SKM-1 (cell line): ENCODE measurements around the gene PI16.

Experiments used
- DNase-seq: peaks from one replicate; lab custom pipeline; 2025; ENCODE audit not compliant: unreplicated experiment; lab: John Stamatoyannopoulos, UW

The PI16 gene

DNA sequence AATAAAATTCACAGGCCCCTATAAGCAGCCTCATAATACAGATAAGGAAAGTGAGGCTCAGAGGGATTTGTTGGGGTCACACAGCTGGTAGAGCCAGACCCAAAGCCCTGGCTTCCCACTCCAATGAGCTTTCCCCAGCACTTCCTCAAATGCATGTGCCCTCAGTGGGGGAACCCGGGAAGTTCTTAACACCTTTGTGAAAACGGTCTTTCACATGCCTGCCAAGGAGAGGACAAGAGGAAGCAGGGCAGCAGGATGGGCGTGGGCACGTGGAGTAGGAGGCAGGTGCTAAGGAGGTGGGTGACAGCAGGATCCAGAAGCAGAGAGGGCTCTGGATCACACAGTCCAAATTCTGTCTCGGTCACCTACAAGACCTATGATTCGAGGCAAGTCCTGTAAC lies 598 bp downstream of the PI16 start:
- DNase-seq, result no peak

DNA sequence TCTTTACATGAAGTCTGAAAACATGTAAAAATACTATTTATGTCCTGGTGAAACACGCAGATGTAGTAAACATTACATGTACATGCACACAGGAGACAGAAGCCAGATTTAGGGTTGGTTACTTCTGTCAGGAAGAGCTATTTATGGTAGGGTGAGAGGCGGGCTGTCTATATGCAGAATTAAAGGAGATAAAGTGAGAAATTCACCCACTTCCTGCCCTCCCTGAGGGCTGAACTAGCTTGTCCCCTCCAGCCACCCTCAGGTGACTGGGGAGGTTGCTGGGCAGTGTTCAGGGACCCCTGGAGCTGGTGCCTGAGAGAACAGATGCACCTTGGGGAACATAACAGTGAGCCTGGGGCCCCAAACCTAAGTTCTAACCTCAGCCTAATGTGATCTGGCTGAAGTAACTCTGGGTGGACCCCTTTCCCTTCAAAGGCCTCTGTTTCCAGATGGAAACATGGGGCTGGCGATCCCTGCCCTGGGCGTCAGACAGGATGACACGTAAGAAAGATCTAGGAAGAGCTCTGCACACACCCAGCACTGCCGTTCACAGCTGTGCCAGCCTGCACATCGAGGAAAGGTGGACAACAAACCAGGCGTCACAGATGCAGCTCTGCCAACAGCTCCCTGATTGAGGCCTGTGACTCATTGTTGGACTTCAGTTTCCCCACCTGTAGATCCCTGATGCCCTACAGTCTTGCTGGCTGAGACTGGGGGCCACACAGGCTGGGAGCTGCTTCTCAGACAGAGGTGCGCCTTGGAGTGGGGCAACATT lies 1.3 kb downstream of the PI16 start:
- DNase-seq, result no peak

DNA sequence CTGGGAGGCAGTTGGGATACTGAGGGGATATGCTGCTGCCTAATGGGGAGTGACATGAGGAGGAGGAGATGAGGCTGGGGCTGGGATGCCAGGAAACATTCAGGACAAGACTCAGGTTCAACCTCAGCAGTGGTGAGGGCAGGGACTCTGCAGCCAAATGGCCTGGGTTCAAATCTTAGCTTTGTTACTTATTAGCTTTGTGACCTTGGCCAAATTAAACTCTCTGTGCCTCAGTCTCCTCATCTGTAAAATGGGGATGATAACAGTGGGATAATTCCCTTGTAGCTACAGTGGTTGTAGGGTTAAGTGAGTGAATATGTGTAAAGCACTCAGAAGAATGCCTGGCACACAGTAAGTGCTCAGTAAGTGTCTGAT lies 1.9 kb downstream of the PI16 start:
- no peak for DNase-seq

DNA sequence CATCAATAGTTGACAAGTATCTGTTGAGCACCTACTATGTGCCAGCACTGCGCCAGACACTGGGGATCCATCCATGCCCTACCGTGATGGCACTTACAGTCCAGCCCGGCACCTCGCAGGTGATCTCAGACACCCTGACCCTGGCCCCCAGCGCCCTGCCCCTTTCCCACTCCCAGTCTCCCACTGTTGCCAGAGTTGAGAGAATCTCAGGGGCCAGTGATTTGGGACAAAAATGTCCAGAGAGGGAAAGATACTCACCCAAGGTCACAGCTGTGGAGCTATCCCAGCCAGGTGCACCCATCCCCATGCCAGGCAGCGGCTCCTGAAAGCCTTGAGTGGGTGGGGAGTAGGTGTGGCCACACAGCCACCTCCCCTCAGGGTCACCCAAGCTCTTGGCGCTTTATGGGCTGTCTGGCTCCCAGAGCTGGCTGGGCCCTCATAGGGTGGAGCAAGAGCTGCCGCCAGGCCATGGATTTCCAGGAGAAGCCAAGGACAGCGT lies 3.3 kb downstream of the PI16 start:
- DNase-seq, result no peak

DNA sequence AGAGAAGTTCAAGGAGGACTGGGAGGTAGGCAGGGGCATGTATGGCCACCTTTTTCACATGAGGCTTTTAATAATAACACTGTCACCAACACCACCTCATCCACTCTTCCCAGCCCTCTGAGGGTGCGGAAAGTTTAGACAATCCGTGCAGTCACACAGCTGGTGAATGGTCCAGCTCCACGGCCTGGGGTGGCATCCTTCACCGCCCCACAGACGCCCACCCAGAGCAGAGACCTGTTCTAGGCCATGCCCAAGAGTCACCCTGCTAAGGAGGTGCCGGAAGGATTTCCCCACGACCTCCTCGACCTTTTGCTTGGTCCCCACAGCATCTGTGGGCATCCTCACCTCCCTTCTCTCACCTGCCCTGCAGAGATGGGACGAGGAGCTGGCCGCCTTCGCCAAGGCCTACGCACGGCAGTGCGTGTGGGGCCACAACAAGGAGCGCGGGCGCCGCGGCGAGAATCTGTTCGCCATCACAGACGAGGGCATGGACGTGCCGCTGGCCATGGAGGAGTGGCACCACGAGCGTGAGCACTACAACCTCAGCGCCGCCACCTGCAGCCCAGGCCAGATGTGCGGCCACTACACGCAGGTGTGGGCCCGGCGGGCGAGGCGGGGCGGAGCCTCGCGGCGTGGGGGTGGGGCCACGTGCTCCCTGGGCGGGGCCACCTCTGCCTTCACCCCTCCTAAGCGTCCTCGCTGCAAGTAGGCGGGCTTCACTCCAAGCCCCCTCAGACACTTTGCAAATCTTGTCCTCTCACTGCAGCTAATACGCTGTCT lies 4.4 kb downstream of the PI16 start:
- no peak for DNase-seq

DNA sequence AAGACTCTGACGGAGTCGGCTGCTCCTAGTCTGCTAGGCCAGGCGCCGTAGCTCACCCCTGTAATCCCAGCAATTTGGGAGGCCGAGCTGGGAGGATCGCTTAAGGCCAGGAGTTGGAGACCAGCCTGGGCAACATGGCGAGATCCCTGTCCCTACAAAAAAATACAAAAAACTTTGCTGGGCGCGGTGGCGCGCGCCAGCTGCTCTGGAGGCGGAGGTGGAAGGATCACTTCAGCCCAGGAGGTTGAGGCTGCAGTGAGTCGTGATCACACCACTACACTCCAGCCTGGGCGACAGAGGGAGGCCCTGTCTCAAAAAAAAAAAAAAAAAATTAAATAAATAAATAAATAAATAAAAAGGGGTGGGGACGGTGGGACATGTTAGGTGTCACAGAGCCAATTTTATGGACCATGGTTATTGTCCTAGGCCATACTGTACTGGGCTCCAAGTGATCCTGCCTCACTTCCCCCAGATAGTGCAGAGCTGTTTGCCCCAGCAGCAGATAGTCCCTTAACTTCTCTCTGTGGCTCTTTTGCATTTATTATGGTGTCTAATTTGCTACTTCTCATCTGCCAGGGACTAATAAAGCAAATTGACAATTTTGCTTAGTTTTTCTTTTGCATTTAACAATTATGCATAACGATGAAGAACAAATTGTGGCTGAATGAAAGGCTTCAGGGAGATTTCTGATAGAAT lies 5.2 kb downstream of the PI16 start:
- DNase-seq, result no peak

DNA sequence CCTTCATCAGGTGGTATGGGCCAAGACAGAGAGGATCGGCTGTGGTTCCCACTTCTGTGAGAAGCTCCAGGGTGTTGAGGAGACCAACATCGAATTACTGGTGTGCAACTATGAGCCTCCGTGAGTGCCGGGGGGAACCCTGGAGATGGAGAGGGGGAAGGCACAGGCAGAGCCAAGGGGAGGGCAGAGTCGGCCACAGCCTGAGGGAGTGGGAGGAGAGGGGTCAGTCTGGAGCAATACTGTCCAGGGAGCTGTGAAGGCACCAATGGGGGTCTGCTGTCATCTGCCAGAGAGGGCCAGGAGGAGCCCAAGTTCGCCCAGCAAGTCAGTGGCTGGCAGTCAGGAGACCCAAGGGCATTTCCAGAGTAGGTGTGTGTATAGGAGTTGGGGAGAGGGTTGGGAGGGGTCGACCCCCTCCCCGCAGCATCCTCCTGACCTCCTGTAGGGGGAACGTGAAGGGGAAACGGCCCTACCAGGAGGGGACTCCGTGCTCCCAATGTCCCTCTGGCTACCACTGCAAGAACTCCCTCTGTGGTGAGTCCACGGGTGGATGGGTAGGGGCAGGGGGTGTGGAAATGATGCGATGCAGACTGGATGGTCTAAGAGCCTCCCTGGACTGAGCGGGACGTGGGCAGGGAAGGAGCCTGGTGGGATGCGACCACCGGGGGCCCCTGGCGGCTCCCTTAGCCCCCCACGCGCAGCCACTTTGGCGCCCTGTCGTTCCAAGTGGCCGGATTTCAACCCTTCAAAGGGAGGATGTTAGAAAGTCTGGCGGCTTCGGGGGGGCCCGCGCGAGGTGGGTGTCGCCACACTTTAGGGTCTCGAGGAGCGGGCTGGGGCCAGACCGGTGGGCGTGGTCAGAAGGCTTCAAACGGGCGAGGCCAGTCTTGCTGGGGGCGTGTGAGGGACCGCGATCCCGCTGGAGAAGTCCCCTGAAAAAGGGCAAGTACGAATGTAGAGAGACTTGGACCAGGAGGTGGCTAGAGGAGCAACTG lies 7.2 kb downstream of the PI16 start:
- no peak for DNase-seq

DNA sequence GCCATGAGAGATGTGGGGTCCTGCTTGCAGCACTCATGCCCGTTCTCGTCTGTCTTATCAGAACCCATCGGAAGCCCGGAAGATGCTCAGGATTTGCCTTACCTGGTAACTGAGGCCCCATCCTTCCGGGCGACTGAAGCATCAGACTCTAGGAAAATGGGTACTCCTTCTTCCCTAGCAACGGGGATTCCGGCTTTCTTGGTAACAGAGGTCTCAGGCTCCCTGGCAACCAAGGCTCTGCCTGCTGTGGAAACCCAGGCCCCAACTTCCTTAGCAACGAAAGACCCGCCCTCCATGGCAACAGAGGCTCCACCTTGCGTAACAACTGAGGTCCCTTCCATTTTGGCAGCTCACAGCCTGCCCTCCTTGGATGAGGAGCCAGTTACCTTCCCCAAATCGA lies 8.3 kb downstream of the PI16 start:
- DNase-seq, result peak; percentile 97

DNA sequence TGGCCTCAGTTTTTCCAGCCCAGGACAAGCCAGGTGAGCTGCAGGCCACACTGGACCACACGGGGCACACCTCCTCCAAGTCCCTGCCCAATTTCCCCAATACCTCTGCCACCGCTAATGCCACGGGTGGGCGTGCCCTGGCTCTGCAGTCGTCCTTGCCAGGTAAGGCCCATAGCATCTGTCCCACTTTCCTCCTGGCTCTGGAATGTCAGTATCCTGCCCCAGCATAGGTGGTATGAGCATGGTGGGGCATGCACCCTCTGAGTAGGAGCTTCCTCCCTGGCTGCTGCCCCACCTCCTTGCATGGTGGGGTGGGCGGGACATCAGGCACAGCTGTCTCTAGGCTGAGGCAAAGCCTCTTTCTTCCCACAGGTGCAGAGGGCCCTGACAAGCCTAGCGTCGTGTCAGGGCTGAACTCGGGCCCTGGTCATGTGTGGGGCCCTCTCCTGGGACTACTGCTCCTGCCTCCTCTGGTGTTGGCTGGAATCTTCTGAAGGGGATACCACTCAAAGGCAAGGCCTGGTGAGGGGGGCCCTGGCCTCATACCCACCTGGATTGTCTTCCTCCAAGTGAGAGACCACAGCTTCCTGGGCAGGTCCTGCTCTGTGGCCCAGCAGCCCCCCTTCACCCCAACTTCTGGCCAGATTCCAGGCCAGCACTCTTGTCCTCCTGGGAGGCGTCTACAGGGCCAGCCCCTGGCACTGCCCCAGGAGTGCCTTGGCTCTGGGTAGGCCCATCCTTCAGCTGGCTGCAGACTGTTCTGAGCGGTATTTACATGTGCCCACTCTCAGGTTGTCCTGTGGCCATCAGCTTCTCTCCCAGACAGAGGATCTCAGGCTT lies 9.1 kb downstream of the PI16 start:
- no peak for DNase-seq

DNA sequence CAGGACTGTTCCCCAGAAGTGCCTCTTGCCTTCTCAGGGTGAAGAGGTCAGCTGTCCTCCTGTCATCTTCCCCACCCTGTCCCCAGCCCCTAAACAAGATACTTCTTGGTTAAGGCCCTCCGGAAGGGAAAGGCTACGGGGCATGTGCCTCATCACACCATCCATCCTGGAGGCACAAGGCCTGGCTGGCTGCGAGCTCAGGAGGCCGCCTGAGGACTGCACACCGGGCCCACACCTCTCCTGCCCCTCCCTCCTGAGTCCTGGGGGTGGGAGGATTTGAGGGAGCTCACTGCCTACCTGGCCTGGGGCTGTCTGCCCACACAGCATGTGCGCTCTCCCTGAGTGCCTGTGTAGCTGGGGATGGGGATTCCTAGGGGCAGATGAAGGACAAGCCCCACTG lies 9.8 kb downstream of the PI16 start:
- DNase-seq, result no peak

DNA sequence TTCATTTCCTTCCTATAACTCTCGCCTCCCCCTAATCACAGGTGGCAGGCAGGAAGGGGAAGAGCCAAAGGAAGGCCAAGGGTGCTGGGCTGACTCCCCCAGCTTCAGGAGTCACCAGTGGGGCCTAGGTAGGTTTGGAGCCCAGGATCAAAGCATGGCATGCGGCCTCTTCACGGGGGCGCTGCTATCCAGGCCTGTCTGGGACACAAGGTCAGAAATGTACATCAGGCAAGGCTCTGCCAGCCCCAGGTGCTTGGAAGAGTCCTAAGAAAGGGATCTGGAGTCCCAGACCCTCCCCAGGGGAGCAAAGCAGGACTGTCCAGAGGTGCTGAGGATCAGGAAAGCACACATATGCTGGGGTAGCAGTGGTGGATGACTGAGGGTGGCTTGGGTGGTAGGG lies 10.4 kb downstream of the PI16 start:
- no peak for DNase-seq

DNA sequence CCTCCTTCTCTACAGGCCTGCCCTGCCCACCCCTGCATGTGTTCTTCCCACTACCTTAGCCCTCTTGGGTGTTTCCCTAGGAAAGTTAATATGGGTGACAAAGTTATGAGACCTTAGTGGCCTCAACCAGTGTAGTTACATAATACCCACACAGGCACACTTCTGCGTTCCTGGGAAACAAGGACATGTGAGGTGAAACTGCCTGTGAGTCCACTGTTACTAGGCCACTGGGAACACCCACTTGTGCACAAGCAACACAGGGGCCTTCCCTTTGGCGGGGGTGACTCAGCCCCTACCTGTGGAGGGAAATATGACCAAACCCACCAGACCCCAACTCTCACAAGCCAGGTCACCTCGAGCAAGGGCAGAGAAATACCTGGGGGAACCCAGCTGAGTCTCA lies 12.8 kb downstream of the PI16 start:
- DNase-seq, result no peak

DNA sequence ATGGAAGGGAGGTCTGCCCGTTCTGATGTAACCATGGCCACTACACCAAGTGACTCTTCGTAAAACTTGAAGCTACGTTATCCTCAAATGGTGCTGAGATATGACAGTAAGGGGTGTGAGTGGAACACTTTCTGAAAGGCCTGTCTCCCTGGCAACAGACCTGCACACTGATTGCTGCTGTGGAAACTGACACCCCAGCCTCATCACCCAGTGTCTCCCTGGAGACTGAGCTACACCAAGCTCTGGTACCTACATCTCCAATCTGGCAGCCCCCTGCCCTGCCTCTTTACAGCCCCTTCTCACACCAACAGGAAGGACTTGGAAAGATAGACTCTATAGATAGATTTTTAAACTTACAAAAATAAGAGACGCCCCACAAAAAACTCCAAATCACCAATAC lies 13.2 kb downstream of the PI16 start:
- no peak for DNase-seq

DNA sequence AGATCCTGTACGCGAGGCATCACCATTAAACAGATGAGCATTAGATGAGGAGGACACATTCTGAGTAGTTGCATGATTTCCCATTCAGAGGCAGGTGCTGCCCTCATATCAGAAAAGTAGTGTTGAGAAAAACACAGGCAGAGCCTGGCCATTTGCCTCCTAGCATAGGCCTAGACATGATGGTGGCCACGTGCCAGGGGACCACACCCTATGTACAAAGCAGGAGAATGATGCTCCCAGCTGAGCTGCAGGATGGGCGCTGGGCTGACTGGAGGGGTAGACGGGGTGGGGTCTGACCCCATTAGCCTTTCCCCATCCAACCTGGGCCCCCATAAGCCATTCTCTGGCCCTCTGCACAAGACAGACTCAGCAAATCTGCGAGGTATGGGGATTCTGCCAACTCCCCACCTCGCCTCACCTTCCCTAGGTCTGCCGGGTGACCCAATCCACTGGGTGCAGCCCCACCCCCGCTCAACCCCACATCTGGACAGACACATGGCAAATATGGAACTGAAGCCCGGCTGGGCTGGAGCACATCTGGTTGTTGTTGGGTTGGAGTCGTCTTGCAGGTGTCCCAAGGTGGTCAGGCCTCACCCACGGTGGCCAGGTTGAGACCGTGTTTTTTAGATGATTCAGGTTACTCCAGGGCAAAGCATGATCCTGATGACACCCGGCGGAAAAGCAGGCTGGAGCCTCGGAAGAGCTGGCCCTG lies 13.9 kb downstream of the PI16 start:
- DNase-seq, result no peak

DNA sequence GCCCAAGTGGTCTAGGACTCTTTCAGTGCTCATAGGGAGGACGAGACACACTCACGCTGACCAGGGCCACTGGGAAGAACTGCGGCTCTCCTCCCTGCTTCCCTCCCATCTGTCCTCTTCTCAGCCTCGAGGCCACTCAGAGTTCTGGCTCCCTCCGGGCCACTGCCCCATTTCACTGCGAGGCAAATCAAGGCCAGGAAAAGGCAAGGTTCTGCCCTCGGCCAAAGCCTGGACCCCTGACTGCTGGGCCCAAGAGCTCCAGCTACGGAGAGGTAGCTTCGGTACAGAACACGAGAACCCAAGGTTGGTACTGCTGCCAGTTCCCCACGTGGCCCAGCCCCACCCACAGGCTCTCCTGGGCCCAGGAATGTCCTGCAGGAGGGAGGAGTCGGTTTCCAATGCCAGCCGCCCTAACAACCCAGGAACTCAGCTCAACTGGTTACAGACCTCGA lies 14.7 kb downstream of the PI16 start:
- DNase-seq, result no peak

DNA sequence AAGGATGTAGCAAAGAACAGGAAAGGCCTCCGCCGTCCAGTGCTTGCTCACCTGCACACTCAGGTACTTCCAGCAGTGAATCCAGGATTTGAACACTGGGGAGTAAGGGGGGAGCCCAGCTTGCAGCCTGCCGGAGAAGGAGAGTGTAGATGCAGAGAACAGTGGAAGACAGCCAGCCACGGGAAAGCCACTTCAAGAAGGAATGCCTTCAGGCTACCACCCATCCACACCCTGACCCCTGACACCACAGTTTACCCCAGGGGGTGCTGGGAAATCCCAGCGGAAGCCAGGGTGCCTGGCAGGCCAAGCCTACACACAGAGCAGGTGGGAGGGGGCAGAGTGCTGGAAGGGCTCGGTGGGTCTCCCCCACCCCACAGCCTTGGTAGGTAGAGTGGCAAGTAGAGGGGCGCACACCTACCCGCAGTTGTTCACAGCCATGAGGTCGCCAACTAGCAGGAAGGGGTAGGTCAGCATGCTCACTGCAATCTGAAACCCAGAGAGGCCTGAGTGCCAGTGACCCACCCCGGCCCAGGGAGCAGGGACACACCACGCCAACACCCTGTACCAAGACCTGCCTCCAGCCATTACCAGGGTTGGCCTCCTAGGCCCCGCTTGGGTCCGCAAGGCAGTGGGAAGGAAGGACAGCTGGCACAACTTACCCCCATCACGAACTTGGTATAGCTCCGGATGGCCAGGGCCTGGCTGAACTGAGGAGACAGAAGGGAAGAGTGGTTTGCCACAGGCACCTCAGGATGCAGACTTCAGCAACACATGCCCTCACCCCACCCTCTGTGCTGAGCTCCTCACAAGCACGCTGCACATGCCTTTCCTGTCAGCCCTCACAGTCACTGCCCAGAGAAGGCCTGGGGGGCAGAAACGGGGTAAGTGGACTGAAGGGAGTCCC lies 15.7 kb downstream of the PI16 start:
- DNase-seq, result no peak

DNA sequence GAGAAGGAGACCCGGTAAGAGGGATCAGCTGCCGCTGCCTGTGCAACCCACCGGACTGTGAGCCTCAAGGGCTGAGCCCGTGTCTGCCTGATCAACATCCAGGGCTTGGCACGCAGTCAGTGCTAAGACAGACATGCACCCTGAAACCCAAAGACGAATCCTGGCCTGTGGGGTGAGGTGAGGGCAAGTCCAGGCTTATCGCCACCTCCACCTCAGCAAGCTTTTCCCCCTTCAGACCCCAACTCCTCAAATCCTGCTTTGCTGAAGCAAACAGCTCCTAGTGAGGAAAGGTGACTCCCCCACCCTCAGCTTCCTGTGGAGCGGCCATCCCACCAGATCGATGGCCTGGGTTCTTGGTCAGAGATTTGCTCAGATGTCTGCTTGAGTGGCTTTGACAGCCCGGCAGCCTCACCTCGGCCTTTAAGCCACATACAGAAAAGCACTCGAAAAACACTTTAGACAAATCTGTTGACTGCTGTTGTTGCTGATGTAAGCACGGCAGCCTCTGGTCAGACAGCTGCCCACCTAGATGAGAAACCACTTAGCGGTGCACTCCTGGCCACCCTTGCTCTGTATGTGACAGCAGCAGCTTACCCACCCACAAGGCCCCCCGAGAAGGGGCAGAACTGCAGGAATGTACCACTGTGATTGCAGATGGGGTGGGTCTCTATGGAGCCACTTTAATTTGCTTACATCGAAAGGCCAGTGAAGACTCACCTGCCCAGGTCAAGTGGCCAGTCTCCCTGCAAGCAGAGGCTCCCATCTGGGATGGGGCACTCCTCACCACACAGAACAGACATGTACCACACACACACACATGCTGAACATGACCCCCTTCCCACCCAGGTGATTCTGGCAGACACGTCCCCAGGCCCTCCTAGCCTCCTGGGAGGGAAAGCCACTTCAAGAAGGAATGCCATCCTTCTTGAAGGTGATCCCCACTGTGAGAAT lies 16.6 kb downstream of the PI16 start:
- no peak for DNase-seq
